Posterior vena cava (tissue), 2 donors: ENCODE measurements around the gene GALNT12. TPM values are rescaled to one million over a fixed set of nuclear protein-coding genes. Genes with fewer than 3 reads are reported as not detected.

Source experiments
- DNase-seq: peaks from one replicate; pipeline ENCODE4 v3.0.0-alpha.2; 2020; ENCODE audit warnings: low spot score
- intact Hi-C, 2 donors: fragments of 100-400 bp; cut with DNase I; formaldehyde crosslinking; loops; one replicate each; pipeline versions ENCODE4 v1.14.1 to v1.14.2; 2022 to 2023
- total RNA-seq, 2 donors: library from RNA; stranded (reverse); fragmentation: NEBNext Ultra II Directional; extraction: Animal tissue kit (Norgen Biotek cat#: 25700); gene quantifications; one replicate each; pipeline ENCODE4 v1.2.1, GENCODE V29; 2021
- donor health status: DM: yes; HTN: yes; CAD: no.
- donor health status: DM: yes; HTN: yes; CAD: no.

The GALNT12 gene
- total RNA-seq, 2 donors from 2014 or later: 16.1 to 17.6 TPM

DNA sequence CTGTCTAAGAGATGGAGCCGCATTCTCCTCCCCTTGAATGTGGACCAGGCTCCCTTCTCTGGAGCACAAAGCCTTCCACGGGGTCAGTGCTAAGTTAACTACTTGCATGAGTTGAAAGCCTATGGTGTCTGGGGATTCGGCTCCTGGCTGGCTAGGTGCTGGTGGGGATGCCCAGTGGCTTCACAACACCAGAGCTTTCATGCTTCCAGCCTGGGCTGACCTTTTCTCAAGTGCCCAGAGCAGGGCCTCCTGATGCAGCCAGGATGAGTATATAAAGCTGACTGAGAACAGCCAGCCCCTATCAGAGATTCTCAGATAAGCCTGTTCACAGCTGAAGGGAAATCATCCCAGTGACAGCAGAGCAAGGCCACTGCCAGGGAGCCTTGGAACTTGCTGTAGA is 11.8 kb downstream of the GALNT12 start:
- intact Hi-C loops: no loop called here
- DNase-seq: no peak

DNA sequence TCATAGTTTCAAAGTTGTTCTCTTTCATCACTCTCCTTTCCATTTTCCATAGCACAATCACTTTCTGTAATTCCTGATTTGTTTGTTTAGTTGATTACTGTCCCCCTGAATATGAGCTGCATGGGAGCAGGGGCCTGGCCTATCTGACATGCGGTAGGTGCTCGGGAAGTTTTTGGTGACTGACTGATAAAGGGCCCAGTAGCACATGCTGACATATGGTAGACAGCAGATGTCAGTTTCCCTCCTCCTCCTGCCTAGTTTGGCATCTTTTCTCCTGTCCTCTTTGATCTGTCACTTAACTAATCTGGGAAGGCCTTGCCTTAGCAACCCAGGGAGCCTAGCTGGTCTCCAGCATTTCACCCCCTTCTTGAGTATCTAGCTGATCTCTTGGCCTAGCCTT is 14.4 kb downstream of the GALNT12 start:
- DNase-seq: no peak
- intact Hi-C loops: no loop called here

DNA sequence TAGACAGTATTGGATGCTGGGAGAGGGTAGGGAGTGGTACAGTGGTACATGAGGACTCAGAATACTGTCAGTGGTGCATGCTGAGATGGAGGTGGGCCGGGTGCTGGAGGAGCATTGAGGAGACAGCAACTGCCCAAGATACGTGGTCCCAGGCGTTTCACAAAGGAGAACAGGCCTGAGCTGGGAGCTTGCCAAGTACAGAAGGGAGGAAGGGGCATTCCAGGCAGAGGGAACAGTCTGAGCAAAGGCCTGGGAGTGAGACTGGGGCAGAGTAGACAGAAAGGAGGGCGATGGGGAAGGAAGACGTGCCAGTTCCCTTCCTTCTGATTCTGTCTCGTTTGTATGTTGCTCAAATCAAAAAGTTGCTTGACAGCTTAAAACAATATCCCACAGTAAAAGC is 15.2 kb downstream of the GALNT12 start:
- no peak for DNase-seq
- intact Hi-C loops: no loop called here

DNA sequence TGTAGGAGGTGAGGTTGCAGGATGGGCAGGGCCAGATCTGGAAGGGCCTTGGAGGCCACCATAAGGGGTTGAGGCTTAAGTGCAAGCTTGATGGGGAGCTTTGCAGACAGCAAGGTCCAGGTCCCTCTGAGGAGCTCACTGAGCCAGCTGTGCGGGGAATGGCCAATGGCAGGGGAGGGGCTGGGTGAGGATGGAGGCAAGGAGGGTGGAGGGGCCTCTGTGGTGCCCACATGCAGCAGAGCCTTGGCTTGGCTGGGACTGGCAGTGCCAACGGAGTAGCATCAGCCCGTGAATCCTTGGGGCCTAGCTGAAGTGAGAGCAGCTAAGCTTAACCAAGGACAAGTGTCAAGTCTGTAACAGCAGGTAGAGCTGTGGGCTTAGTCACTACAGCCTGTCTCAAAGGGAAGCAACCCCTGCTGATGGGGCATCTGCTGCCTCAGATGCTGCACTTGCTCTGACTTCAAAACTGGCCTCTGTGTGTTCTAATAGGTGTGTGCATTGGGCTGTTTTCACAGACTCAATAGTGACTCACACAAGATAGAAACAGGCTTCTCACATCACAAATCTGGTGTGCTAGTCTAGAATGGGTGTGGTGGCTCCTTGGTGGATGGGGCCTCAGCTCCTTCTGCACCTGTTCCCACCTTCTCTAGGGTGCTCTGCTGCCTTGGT is 16.3 kb downstream of the GALNT12 start:
- intact Hi-C loops: no loop called here
- DNase-seq: no peak

DNA sequence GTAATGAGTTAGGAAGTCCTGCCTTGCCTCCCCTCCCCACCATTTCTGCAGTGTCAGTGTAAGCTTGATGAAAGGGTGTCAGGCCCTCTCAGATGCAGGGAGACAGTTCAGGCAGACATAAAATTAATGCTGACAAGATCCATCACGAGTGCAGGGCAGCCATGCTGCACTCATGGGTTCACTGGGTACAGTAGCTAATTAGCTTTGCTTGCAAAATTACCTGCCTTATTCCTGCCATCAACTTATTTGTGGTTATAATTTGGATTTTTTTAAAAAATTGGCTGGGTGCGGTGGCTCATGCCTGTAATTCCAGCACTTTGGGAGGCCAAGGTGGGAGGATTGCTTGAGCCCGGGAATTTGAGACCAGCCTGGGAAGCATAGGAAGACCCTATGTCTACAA is 17.9 kb downstream of the GALNT12 start:
- intact Hi-C loops: no loop called here

DNA sequence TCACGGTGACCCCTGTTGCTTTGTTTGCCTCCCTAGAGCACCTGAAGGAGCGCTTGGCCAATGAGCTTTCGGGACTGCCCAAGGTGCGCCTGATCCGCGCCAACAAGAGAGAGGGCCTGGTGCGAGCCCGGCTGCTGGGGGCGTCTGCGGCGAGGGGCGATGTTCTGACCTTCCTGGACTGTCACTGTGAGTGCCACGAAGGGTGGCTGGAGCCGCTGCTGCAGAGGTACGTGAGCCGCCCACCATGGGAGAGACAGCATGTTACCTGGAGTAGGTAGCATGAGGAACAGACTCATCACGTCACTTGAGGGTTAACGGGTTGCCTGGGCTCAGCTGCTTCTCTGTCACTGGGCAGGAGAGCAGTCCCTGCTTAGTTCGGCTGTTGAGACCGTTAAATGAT is 19.2 kb downstream of the GALNT12 start:
- intact Hi-C loops: no loop called here

More for the DNA sequence above, 17.9 kb downstream of the GALNT12 start:
- DNase-seq: no peak

GRCh38 chr9:98829766-98830165 is 22.3 kb downstream of the GALNT12 start:
- intact Hi-C loops: no loop called here
- DNase-seq: no peak

More for the DNA sequence above, 19.2 kb downstream of the GALNT12 start:
- no peak for DNase-seq

GRCh38 chr9:98830554-98830953 is 23.1 kb downstream of the GALNT12 start:
- DNase-seq: no peak
- intact Hi-C loops: no loop called here

GRCh38 chr9:98831696-98832095 is 24.2 kb downstream of the GALNT12 start:
- intact Hi-C loops: no loop called here
- no peak for DNase-seq

GRCh38 chr9:98832768-98833089 is 25.3 kb downstream of the GALNT12 start:
- intact Hi-C loops: no loop called here
- DNase-seq: no peak

DNA sequence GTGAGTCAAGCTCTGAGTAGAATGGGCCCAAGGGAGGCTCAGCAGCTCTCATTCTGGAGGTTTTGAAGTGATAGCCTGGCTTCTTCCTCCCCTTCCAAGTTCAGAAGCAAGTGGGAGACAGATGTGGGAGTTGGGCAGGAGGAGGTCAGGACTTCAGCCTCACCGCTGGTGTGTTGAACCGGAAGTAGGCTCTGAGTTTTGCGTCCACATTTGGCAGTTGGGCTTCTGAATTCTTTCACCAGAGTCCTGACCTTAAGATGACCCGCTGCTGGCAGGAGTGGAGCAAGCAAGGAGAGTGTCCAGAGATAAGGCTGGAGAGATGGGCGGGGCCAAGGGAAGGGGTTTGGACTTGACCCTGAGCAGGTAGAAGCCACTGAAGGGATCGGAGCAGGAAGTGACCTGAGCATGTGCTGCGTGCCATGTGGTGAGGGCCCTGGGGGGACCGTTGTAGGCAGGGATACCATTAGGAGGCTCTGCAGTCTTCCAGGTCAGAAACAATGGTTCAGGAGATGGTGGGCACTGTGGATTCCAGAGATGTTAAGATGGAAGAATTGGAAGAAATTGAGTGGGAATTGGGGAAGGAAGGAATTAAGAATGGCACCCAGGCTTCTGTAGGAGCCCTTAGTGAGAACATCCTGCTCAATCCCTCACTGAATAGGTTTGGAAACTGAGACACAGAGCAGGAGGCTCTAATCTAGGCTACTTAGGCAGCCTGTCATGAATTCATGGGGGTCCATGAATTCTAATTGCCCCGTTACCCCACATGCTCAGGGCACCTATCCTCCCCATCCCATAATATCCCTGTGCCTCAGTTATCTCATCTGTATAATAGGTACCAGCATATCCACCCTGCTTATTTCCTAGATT is 25.9 kb downstream of the GALNT12 start:
- intact Hi-C loops: no loop called here

GRCh38 chr9:98834386-98834785 is 26.9 kb downstream of the GALNT12 start:
- no peak for DNase-seq
- intact Hi-C loops: no loop called here

More for the DNA sequence above, 25.9 kb downstream of the GALNT12 start:
- no peak for DNase-seq

DNA sequence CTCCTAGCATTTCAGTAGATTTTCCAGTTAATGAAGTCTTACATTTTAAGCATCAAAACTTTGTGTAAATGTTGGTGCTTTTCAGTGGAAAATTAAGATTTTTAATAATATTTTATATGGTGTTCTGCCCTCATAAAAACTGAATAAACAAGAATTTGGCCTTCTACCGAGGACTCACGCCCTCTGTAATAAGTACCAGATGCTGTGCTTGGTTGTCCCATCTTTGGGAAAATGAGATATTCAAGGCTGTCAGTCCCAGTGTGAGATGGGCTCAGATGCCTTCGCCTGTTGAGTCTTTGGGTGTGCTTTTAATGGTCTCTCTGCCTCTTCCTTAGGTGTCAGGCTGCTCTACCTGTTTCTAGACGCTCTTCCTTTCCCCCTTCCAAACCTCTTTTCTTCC is 28.7 kb downstream of the GALNT12 start:
- DNase-seq: no peak
- intact Hi-C loops: no loop called here

DNA sequence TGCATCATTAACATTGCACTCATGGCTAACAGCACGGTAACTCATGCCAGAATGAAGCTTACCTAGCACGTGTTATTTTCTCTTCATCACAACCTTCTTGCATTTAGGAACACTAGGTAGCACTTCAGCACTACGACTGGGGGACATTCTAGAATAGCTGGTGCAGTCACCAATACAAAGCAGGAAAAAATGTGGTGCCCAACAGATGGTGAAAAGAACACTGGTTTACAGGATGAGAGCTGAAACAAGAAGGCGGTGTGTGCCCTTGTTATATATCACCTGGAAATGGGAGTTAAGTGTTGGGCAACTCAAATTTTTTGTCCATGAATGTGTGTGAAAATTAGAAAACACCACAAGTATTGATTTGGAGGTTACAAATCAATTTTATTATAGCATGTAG is 30.0 kb downstream of the GALNT12 start:
- intact Hi-C loops: no loop called here
- no peak for DNase-seq

DNA sequence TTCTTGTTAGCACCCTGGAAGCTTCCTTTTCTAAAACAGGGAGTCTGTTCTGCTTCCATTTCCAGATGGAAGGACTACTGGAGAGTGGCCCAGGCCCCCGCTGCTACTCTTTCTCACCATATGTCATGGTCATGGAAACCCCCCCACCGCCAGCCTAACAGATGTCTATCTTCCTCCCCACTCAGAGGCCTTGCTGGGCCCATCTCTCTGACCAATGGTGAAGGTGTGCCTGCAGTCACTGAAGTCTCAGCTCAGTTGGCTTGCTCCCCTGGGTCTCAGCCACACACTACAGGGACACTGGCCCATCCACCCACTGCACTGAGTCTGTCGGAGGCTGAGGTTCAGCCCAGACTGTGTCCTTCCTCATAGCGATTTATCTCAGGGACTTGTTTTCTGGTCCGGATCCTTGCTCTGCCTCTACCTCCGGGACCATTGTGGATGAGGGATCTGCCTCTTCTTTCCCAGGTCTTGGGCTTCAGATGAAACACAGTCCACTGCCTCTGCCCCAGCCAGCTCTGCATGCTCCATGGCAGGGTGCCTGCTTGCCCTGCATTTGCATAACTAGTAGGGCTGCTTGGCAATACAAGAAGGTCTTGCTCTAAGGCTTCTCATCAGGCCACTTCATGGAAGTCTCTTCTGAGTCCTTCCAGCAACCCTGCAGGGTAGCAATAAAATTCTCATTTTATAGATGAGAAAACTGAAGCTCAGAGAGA is 30.8 kb downstream of the GALNT12 start:
- intact Hi-C loops: no loop called here
- DNase-seq: no peak

- intact Hi-C loops: no loop called here
- no peak for DNase-seq
Measured at GRCh38 chr9:98838868-98839565, 31.5 kb downstream of the GALNT12 start.

DNA sequence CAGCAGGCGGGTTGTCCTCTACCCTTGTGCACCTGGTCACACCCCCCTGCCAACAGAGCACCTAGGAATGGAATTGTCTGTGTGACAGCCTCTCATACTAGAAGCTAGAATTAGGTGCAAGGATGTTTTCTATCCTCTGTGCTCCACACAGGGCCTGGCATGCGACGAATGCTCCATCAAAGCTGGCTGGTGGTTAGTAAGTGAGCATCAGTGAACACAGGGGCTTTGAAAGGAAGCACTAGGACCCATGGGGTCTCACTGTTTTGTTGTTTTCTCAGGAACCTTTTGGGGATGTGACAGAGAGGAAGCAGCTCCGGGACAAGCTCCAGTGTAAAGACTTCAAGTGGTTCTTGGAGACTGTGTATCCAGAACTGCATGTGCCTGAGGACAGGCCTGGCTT is 32.3 kb downstream of the GALNT12 start:
- intact Hi-C loops: loop anchor here (10.0 kb wide), 1 partner anchor 305 kb away; no protein-coding TSS in a partner anchor
- DNase-seq: no peak

GRCh38 chr9:98842510-98842909 is 35.0 kb downstream of the GALNT12 start:
- intact Hi-C loops: loop anchor here (10.0 kb wide), 1 partner anchor 302 kb away; no protein-coding TSS in a partner anchor
- DNase-seq: no peak

DNA sequence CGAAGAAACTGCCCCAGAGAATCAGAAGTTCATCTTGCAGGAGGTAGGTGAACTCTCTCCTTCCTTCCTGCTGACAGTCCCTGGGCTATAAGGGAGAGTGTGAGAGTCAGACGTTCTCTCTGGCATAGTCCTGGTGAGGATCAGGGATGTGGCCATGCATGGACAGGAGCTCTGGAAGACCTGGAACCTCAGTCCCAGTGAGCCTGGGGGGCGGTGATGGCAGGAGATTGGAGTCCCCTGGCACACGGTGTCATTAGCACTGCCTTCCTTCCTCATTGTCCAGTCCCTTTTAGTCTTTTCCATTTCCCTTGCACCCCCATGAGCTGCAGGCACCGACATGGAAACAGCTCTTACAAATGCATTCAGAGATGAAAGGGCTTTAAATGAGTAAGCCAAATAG is 38.6 kb downstream of the GALNT12 start:
- no peak for DNase-seq
- intact Hi-C loops: loop anchor here (10.0 kb wide), 1 partner anchor 299 kb away; no protein-coding TSS in a partner anchor
